GM12864 (cell line): ENCODE measurements around the gene DROSHA.

Experiments used
- DNase-seq: peaks from one replicate; pipeline ENCODE4 v3.0.0-alpha.2; 2011; ENCODE audit warnings: low read depth
- H3K4me3 ChIP-seq: 2 replicates; pipeline ENCODE4 v1.5.1; 2011; ENCODE audit warnings: mild to moderate bottlenecking, low read depth, low read length, control low read depth
- TF ChIP-seq, protein P1 (sequence below): IDR thresholded peaks from 2 replicates; pipeline ENCODE4 v1.5.1; 2011; ENCODE audit warnings: low read depth, mild to moderate bottlenecking, moderate library complexity, low read length, control low read depth, inconsistent platforms; ENCODE audit errors: missing control alignments

Gene DROSHA

DNA sequence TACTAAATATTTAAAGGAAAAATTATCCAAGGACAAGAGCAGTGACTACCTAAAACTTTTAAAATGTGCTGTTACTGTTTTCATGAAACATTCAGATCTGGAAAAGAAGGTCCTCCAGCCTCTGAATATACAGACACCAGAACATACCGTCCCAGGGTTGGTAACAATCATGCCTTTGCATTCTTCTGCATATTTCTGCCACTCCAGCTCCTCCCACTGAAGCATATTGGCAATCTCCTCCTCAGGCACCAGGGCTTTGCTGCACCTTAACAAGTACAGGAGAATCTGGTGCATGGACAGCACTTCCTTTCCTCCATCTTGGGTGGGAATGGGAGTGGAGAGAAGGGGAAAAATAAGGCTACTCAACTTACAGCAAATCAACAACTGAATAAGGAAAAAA, 60.0 kb downstream of the DROSHA start:
- no peak for DNase-seq
- no peak overlapping the region for H3K4me3 ChIP-seq
- TF ChIP-seq, protein P1, sequence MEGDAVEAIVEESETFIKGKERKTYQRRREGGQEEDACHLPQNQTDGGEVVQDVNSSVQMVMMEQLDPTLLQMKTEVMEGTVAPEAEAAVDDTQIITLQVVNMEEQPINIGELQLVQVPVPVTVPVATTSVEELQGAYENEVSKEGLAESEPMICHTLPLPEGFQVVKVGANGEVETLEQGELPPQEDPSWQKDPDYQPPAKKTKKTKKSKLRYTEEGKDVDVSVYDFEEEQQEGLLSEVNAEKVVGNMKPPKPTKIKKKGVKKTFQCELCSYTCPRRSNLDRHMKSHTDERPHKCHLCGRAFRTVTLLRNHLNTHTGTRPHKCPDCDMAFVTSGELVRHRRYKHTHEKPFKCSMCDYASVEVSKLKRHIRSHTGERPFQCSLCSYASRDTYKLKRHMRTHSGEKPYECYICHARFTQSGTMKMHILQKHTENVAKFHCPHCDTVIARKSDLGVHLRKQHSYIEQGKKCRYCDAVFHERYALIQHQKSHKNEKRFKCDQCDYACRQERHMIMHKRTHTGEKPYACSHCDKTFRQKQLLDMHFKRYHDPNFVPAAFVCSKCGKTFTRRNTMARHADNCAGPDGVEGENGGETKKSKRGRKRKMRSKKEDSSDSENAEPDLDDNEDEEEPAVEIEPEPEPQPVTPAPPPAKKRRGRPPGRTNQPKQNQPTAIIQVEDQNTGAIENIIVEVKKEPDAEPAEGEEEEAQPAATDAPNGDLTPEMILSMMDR, result no peak

DNA sequence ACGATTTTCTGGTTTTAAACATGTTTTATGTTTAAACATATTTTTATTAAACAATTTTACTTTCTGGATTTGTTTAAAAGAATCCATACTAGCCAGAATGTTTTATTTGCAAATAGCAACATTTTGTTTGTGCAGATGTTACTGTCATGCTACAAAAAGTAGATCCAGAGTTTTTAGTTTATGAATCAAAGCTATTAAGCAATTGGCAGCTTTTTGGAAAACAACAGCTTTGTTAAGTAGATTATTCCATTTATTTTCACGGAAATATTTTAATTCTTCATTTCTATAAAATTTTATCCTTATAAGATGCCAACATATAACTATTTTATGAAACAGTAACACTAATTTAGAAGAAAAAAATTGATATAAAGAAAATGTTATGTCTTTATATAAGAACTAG, 60.9 kb downstream of the DROSHA start:
- H3K4me3 ChIP-seq, result no peak overlapping the region
- TF ChIP-seq, protein P1, result no peak
- DNase-seq, result no peak

DNA sequence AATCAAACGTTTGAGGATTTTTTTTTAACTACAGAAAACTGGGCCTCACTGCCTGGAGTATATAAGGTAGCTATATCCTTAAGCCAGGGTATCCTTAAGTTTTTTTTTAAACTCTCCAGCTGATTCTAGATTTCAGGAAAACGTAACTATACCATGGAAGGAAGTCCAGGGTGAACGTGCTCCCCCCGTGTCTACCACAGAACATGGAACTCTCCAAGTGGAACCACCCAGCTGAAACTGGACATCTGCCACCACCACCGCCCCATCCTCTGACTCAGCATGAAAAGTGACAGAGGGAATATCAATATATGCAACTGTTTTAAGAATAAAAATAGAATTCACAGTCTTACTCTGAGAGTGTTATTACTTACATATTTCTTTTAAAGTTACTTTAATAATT, 61.3 kb downstream of the DROSHA start:
- TF ChIP-seq, protein P1, result no peak
- DNase-seq, result no peak
- no peak overlapping the region for H3K4me3 ChIP-seq

DNA sequence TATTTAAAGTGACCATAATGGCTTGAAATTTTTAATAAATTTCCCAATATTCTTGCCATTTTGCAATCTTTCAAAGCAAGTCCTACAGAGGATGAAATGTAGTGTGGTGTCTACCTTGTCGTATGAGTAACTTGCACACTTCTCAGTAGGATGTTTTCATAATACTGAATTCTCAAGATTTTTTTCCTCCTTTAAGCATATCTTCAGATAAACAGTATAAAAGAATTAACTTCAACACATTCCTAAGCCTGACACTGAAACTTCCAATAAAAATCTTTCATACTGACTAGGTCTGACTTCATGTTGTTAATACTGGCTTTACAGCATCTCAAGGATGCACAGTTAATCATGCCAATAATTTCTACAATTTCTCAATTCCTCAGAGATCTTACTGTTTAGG, 62.0 kb downstream of the DROSHA start:
- no peak for DNase-seq
- TF ChIP-seq, protein P1, result no peak
- H3K4me3 ChIP-seq, result no peak overlapping the region

DNA sequence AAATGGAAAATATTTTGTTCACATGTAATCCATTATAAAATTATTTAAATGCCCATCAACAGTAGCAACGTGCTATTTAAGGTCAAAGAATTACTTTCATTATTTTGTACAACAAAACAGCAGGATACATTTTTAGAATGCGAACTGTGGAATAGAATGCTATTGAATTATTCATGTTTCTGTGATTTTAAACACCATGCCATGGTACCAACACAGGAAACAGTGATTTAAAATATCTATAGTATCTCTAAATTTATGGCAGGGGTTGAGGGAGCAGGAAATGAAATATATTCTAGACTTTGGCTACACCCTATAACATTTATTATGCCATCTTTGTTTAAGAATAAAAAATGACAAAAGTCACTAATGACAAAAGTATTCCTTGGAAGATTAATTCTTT, 62.4 kb downstream of the DROSHA start:
- TF ChIP-seq, protein P1, result no peak
- no peak for DNase-seq
- H3K4me3 ChIP-seq, result no peak overlapping the region

DNA sequence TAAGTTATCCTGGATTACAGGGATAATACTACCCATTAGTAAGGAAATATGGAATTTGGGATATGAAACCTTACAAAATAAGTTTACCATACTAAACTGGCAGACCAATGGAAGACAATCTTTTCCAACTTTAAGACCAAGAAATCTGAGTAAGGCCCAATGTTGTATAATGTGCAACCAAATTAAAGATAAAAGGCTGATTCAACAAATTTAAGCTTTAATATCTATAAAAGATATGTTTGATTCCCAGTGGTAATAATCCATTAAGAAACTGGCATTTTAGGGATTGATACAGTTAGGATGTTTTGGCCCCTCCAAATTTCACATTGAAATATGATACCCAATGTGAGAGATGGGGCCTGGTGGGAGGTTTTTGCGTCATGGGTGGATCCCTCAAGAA, 66.6 kb downstream of the DROSHA start:
- no peak overlapping the region for H3K4me3 ChIP-seq
- TF ChIP-seq, protein P1, result no peak
- no peak for DNase-seq

DNA sequence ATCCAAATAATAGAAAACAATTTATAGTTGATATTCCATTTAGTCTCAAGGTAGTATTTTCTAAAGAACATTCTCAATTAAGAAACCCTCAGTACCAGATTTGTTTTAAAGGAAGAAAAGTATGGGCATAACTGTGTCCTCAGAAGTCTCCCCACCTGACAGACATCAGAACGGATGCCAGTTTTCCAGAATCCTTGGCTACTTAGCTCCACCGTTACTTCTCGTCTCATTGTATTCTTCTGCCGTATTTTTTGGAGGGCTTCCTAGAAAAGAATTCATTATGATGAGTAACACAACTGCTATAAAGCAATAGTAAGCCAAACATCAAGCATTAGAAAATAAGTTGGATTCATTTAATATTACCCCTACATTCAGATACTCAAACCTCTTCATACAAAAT, 67.8 kb downstream of the DROSHA start:
- TF ChIP-seq, protein P1, result no peak
- no peak for DNase-seq
- H3K4me3 ChIP-seq, result no peak overlapping the region
